Mesenchymal stem cell (in vitro differentiated cells and primary cell): ENCODE data around the gene CCNE1.

Experiments used
- DNase-seq: peaks from one replicate; pipeline ENCODE4 v3.0.0-alpha.2; 2013
- H2AFZ ChIP-seq: one replicate; pipeline ENCODE4 v1.6.1; 2013; ENCODE audit warnings: low read depth, mild to moderate bottlenecking, control low read depth, inconsistent platforms, low read length, moderate library complexity
- H2AK5ac ChIP-seq: 2 replicates; pipeline ENCODE4 v1.6.1; 2013; ENCODE audit warnings: low read length, moderate library complexity, mild to moderate bottlenecking, inconsistent platforms; ENCODE audit not compliant: severe bottlenecking
- H2BK120ac ChIP-seq: one replicate; pipeline ENCODE4 v1.6.1; 2013; ENCODE audit warnings: low read depth, mild to moderate bottlenecking, inconsistent platforms, low read length, moderate library complexity
- H2BK12ac ChIP-seq, 2 experiments: one replicate each; pipeline ENCODE4 v1.6.1; 2013; ENCODE audit warnings: inconsistent platforms in 2 of 2, low read length in 2 of 2, mild to moderate bottlenecking in 2 of 2, moderate library complexity in 2 of 2, control low read depth in 1 of 2
- H2BK15ac ChIP-seq: one replicate; pipeline ENCODE4 v1.6.1; 2013; ENCODE audit warnings: mild to moderate bottlenecking, low read depth, inconsistent platforms; ENCODE audit not compliant: poor library complexity, severe bottlenecking
- H2BK5ac ChIP-seq: 2 replicates; pipeline ENCODE4 v1.6.1; 2013; ENCODE audit warnings: low read depth, mild to moderate bottlenecking, low read length, control low read depth, inconsistent platforms; ENCODE audit not compliant: poor library complexity, severe bottlenecking
- H3K14ac ChIP-seq, 2 experiments: one replicate each; pipeline ENCODE4 v1.6.1; 2013; ENCODE audit warnings: inconsistent platforms in 2 of 2, low read length in 2 of 2, control low read depth in 1 of 2, mild to moderate bottlenecking in 1 of 2, moderate library complexity in 1 of 2
- H3K18ac ChIP-seq, 2 experiments: one replicate each; pipeline ENCODE4 v1.6.1; 2013; ENCODE audit warnings: inconsistent platforms in 2 of 2, low read length in 2 of 2, control low read depth in 1 of 2, low read depth in 1 of 2, mild to moderate bottlenecking in 1 of 2
- H3K23ac ChIP-seq, 2 experiments: one replicate each; pipeline ENCODE4 v1.6.1; 2013; ENCODE audit warnings: inconsistent platforms in 2 of 2, low read length in 2 of 2, mild to moderate bottlenecking in 2 of 2, moderate library complexity in 2 of 2, control low read depth in 1 of 2
- H3K27ac ChIP-seq: 2 replicates; pipeline ENCODE4 v1.5.1; 2013; ENCODE audit warnings: mild to moderate bottlenecking, moderate library complexity, low read length, control low read depth, inconsistent platforms; ENCODE audit not compliant: poor library complexity, severe bottlenecking
- H3K27me3 ChIP-seq, 2 experiments: 2 replicates each; pipeline versions ENCODE4 v1.6.1 to v1.7.0; 2013; ENCODE audit warnings: low read length in 2 of 2, mild to moderate bottlenecking in 2 of 2, moderate library complexity in 2 of 2, control low read depth in 1 of 2, inconsistent platforms in 1 of 2; ENCODE audit not compliant: control insufficient read depth in 1 of 2, insufficient read depth in 1 of 2
- H3K36me3 ChIP-seq, 2 experiments: 2 replicates each; pipeline versions ENCODE4 v1.6.1 to v1.7.0; 2013; ENCODE audit warnings: low read length in 2 of 2, control low read depth in 1 of 2, inconsistent platforms in 1 of 2, low read depth in 1 of 2, mild to moderate bottlenecking in 1 of 2; ENCODE audit not compliant: insufficient read depth in 2 of 2, control insufficient read depth in 1 of 2
- H3K4ac ChIP-seq, 2 experiments: one replicate each; pipeline ENCODE4 v1.6.1; 2013; ENCODE audit warnings: inconsistent platforms in 2 of 2, low read length in 2 of 2, mild to moderate bottlenecking in 2 of 2, moderate library complexity in 2 of 2, control low read depth in 1 of 2, low read depth in 1 of 2
- H3K4me1 ChIP-seq: 2 replicates; pipeline ENCODE4 v1.6.1; 2013; ENCODE audit warnings: low read depth, low read length, control low read depth; ENCODE audit not compliant: control insufficient read depth, insufficient read depth
- H3K4me2 ChIP-seq: 2 replicates; pipeline ENCODE4 v1.6.1; 2013; ENCODE audit warnings: low read length, mild to moderate bottlenecking, inconsistent platforms; ENCODE audit not compliant: poor library complexity, severe bottlenecking
- H3K4me3 ChIP-seq, 2 experiments: 2 replicates each; pipeline versions ENCODE4 v1.5.1 to v1.7.0; 2013; ENCODE audit warnings: low read length in 2 of 2, mild to moderate bottlenecking in 2 of 2, control low read depth in 1 of 2, low read depth in 1 of 2; ENCODE audit not compliant: insufficient read depth in 1 of 2
- H3K79me1 ChIP-seq: replicated peaks from 2 replicates; pipeline ENCODE4 v1.6.1; 2013; ENCODE audit warnings: mild to moderate bottlenecking, control low read depth, low read length, inconsistent platforms; ENCODE audit not compliant: poor library complexity, severe bottlenecking
- H3K9ac ChIP-seq: 2 replicates; pipeline ENCODE4 v1.7.0; 2013; ENCODE audit warnings: mild to moderate bottlenecking, low read length, moderate library complexity
- H3K9me3 ChIP-seq: 2 replicates; pipeline ENCODE4 v1.7.0; 2013; ENCODE audit warnings: mild to moderate bottlenecking, low read length; ENCODE audit not compliant: control insufficient read depth
- H4K8ac ChIP-seq: one replicate; pipeline ENCODE4 v1.6.1; 2013; ENCODE audit warnings: inconsistent platforms, mild to moderate bottlenecking, low read length, moderate library complexity
- H4K91ac ChIP-seq: one replicate; pipeline ENCODE4 v1.6.1; 2013; ENCODE audit warnings: mild to moderate bottlenecking, low read length, inconsistent platforms
- WGBS: methylation state at CpG from one replicate; pipeline ENCODE4 v1.1.7; 2013; ENCODE audit warnings: mixed read lengths; 5-methylcytosine and 5-hydroxymethylcytosine counted together

CCNE1 gene

GRCh38 chr19:29812080-29812880 is 489 bp downstream of the CCNE1 start:
- H3K23ac ChIP-seq, result peak overlapping the region in 1 of 2 experiments; percentile 80
- H3K4me2 ChIP-seq, result peak overlapping the region; percentile 91
- no peaks in the 10 kb centered on the region for H3K27me3 ChIP-seq
- peaks cover 7% of the 10 kb centered on the region for H3K4me1 ChIP-seq
- peak overlapping the region; percentile 77 for H2AFZ ChIP-seq
- peak overlapping the region; percentile 57 for H2BK120ac ChIP-seq
- H2BK12ac ChIP-seq, result no peak overlapping the region
- peaks cover 7 to 12% of the 10 kb centered on the region in 2 experiments for H3K36me3 ChIP-seq
- no peak overlapping the region for H2BK15ac ChIP-seq
- H3K27ac ChIP-seq, result no peak overlapping the region
- H3K4me3 ChIP-seq, result peak overlapping the region; percentile 62 to 83
- no peak overlapping the region for H2BK5ac ChIP-seq
- H3K18ac ChIP-seq, result peak overlapping the region in 1 of 2 experiments; percentile 62
- H2AK5ac ChIP-seq, result no peak overlapping the region
- peak overlapping the region in 1 of 2 experiments; percentile 26 for H3K4ac ChIP-seq
- peak overlapping the region in 1 of 2 experiments; percentile 88 for H3K14ac ChIP-seq
- WGBS, result 4% methylated on average over 49 of the region's 104 CpGs
- no peaks in the 10 kb centered on the region for H3K79me1 ChIP-seq
- peak overlapping the region; percentile 19 for H4K8ac ChIP-seq
- peak overlapping the region; percentile 44 for H3K9ac ChIP-seq
- DNase-seq, result no peak
- H4K91ac ChIP-seq, result no peak overlapping the region
- no peaks in the 10 kb centered on the region for H3K9me3 ChIP-seq

- no peak overlapping the region for H3K4ac ChIP-seq
- no peaks in the 10 kb centered on the region for H3K79me1 ChIP-seq
- WGBS, result 83% methylated on average over 6 of the region's 6 CpGs
- no peak overlapping the region for H4K8ac ChIP-seq
- H3K18ac ChIP-seq, result peak overlapping the region in 1 of 2 experiments; percentile 37
- H3K14ac ChIP-seq, result no peak overlapping the region
- no peak overlapping the region for H2BK15ac ChIP-seq
- H4K91ac ChIP-seq, result no peak overlapping the region
- peak overlapping the region; percentile 91 for H3K4me2 ChIP-seq
- H3K27ac ChIP-seq, result no peak overlapping the region
- peaks cover 7 to 16% of the 10 kb centered on the region in 2 experiments for H3K36me3 ChIP-seq
- H3K23ac ChIP-seq, result peak overlapping the region in 1 of 2 experiments; percentile 72
- no peak overlapping the region for H2AK5ac ChIP-seq
- H2BK12ac ChIP-seq, result no peak overlapping the region
- H3K9me3 ChIP-seq, result no peaks in the 10 kb centered on the region
- no peak for DNase-seq
- H3K9ac ChIP-seq, result peak overlapping the region; percentile 44
- peak overlapping the region; percentile 77 for H2AFZ ChIP-seq
- H2BK120ac ChIP-seq, result no peak overlapping the region
- H2BK5ac ChIP-seq, result no peak overlapping the region
- H3K4me1 ChIP-seq, result peaks cover 7% of the 10 kb centered on the region
- H3K27me3 ChIP-seq, result no peaks in the 10 kb centered on the region
- H3K4me3 ChIP-seq, result peak overlapping the region; percentile 62 to 83
Observed at GRCh38 chr19:29812881-29813275, 1.1 kb downstream of the CCNE1 start.

- Histone ChIP-seq H3K4me2 (no peak overlapping the region), H3K18ac (no peak overlapping the region), H4K8ac (no peak overlapping the region), H4K91ac (no peak overlapping the region), H3K79me1 (no peaks in the 10 kb centered on the region), H2BK12ac (no peak overlapping the region), H3K4ac (no peak overlapping the region), H3K14ac (no peak overlapping the region), H2BK5ac (no peak overlapping the region), H3K36me3 (peaks cover 7 to 19% of the 10 kb centered on the region in 2 experiments), H3K23ac (no peak overlapping the region), H2AFZ (no peak overlapping the region), H3K4me1 (peaks cover 7% of the 10 kb centered on the region), H2BK120ac (no peak overlapping the region), H3K27me3 (no peaks in the 10 kb centered on the region), H3K27ac (no peak overlapping the region), H2AK5ac (no peak overlapping the region), H3K9ac (no peak overlapping the region), H3K9me3 (no peaks in the 10 kb centered on the region), H2BK15ac (no peak overlapping the region), H3K4me3 (no peak overlapping the region)
- no peak for DNase-seq
- 94% methylated on average over 6 of the region's 6 CpGs for WGBS
Observed at GRCh38 chr19:29813642-29814041, 1.9 kb downstream of the CCNE1 start.

GRCh38 chr19:29815231-29815630 is 3.4 kb downstream of the CCNE1 start:
- H3K9ac ChIP-seq, result no peak overlapping the region
- no peak overlapping the region for H2AK5ac ChIP-seq
- H3K79me1 ChIP-seq, result no peaks in the 10 kb centered on the region
- no peak overlapping the region for H2BK12ac ChIP-seq
- no peak overlapping the region for H3K18ac ChIP-seq
- H3K9me3 ChIP-seq, result no peaks in the 10 kb centered on the region
- no peak overlapping the region for H2BK120ac ChIP-seq
- no peak overlapping the region for H3K27ac ChIP-seq
- H3K27me3 ChIP-seq, result no peaks in the 10 kb centered on the region
- H4K91ac ChIP-seq, result no peak overlapping the region
- H3K14ac ChIP-seq, result no peak overlapping the region
- no peak overlapping the region for H4K8ac ChIP-seq
- H3K36me3 ChIP-seq, result peaks cover 14 to 27% of the 10 kb centered on the region in 2 experiments
- WGBS, result 98% methylated on average over 7 of the region's 7 CpGs
- H3K4me3 ChIP-seq, result no peak overlapping the region
- DNase-seq, result no peak
- H3K4me2 ChIP-seq, result no peak overlapping the region
- H2BK5ac ChIP-seq, result no peak overlapping the region
- H2AFZ ChIP-seq, result no peak overlapping the region
- H3K23ac ChIP-seq, result no peak overlapping the region
- no peak overlapping the region for H2BK15ac ChIP-seq
- H3K4ac ChIP-seq, result no peak overlapping the region
- peaks cover 7% of the 10 kb centered on the region for H3K4me1 ChIP-seq
